Uterus (tissue), 4 donors: ENCODE measurements around the gene GATM. TPM values are rescaled to one million over a fixed set of nuclear protein-coding genes. Genes with fewer than 3 reads are reported as not detected.

ENCODE experiments used
- DNase-seq, 2 donors: peaks; one replicate each; pipeline ENCODE4 v3.0.0-alpha.2; 2019 to 2020
- H3K27ac ChIP-seq, 2 donors: fragments of 200-600 bp; sonication (generic); 1 replicate in 1 of 2; 2 replicates in 1 of 2; pipeline ENCODE4 v1.5.1; 2016 to 2018
- H3K27me3 ChIP-seq, 2 donors: fragments of 200-600 bp; sonication (generic); one replicate each; pipeline ENCODE4 v1.5.1; 2018 to 2019; ENCODE audit warnings: control low read depth in 1 of 2
- H3K36me3 ChIP-seq, 2 donors: fragments of 200-600 bp; sonication (generic); one replicate each; pipeline ENCODE4 v1.5.1; 2019; ENCODE audit warnings: control low read depth in 1 of 2
- H3K4me1 ChIP-seq, 2 donors: fragments of 200-600 bp; sonication (generic); one replicate each; pipeline ENCODE4 v1.5.1; 2018 to 2019; ENCODE audit warnings: control low read depth in 1 of 2
- H3K4me3 ChIP-seq, 2 donors: fragments of 200-600 bp; sonication (generic); 1 replicate in 1 of 2; 2 replicates in 1 of 2; pipeline ENCODE4 v1.5.1; 2018 to 2019; ENCODE audit warnings: mild to moderate bottlenecking in 1 of 2
- H3K9me3 ChIP-seq, 2 donors: fragments of 200-600 bp; sonication (generic); one replicate each; pipeline ENCODE4 v1.5.1; 2019; ENCODE audit warnings: control low read depth in 1 of 2
- CTCF ChIP-seq, 4 experiments: fragments of 200-600 bp in 2 of 4; fragments of 450-650 bp in 2 of 4; sonication (generic) in 2 of 4; IDR thresholded peaks; one replicate each; pipeline ENCODE4 v1.5.1; 2016 to 2019; ENCODE audit warnings: antibody characterized with exemption in 4 of 4, mild to moderate bottlenecking in 2 of 4, moderate library complexity in 1 of 4
- POLR2A ChIP-seq, 2 donors: fragments of 450-650 bp; IDR thresholded peaks; one replicate each; pipeline ENCODE4 v1.6.1; 2016; ENCODE audit warnings: antibody characterized with exemption in 2 of 2, mild to moderate bottlenecking in 1 of 2, moderate library complexity in 1 of 2
- intact Hi-C: fragments of 100-400 bp; cut with DNase I; formaldehyde crosslinking; loops from one replicate; pipeline ENCODE4 v1.15.1; 2023; ENCODE audit warnings: low total_unique reads
- total RNA-seq, 4 donors: library from RNA; depleted of rRNA in 3 of 4; stranded (reverse); fragments of >200 nt in 3 of 4; gene quantifications; one replicate each; pipeline versions ENCODE4 v1.1.0 to v1.2.4, GENCODE V29; 2014 to 2023
- donor health status: DM: yes; HTN: yes; CAD: no.

Gene GATM
- total RNA-seq, 4 donors from 2014 or later: 19.2 to 27.1 (median 23.6) TPM

GRCh38 chr15:45346381-45346780 lies 32.0 kb downstream of the GATM start:
- H3K4me1 ChIP-seq: no peaks in the 10 kb centered on the region
- H3K9me3 ChIP-seq: no peaks in the 10 kb centered on the region
- DNase-seq: no peak
- TF ChIP-seq CTCF (IDR thresholded peaks at IDR 0.05): no peak
- no peak for TF ChIP-seq POLR2A (IDR thresholded peaks at IDR 0.05)
- H3K27ac ChIP-seq: no peak overlapping the region
- intact Hi-C loops: no loop called here
- H3K27me3 ChIP-seq: no peaks in the 10 kb centered on the region
- no peaks in the 10 kb centered on the region for H3K36me3 ChIP-seq
- no peak overlapping the region for H3K4me3 ChIP-seq

- no peaks in the 10 kb centered on the region for H3K27me3 ChIP-seq
- H3K4me1 ChIP-seq: no peaks in the 10 kb centered on the region
- intact Hi-C loops: no loop called here
- H3K27ac ChIP-seq: no peak overlapping the region
- H3K36me3 ChIP-seq: no peaks in the 10 kb centered on the region
- TF ChIP-seq CTCF (IDR thresholded peaks at IDR 0.05): no peak
- TF ChIP-seq POLR2A (IDR thresholded peaks at IDR 0.05): no peak
- DNase-seq: no peak
- H3K9me3 ChIP-seq: no peaks in the 10 kb centered on the region
- H3K4me3 ChIP-seq: no peak overlapping the region
Observed at GRCh38 chr15:45343258-45343860, 35.0 kb downstream of the GATM start.

- Histone ChIP-seq H3K27ac (no peak overlapping the region), H3K4me1 (no peaks in the 10 kb centered on the region), H3K4me3 (no peak overlapping the region), H3K9me3 (no peaks in the 10 kb centered on the region), H3K36me3 (no peaks in the 10 kb centered on the region), H3K27me3 (no peaks in the 10 kb centered on the region)
- no peak for DNase-seq
- TF ChIP-seq POLR2A (IDR thresholded peaks at IDR 0.05): no peak
- no peak for TF ChIP-seq CTCF (IDR thresholded peaks at IDR 0.05)
- intact Hi-C loops: no loop called here
Observed at GRCh38 chr15:45341790-45342189, 36.6 kb downstream of the GATM start.

GRCh38 chr15:45340429-45340828 lies 37.9 kb downstream of the GATM start:
- TF ChIP-seq POLR2A (IDR thresholded peaks at IDR 0.05): no peak
- no peak for TF ChIP-seq CTCF (IDR thresholded peaks at IDR 0.05)
- intact Hi-C loops: no loop called here
- no peak overlapping the region for H3K4me3 ChIP-seq
- no peaks in the 10 kb centered on the region for H3K27me3 ChIP-seq
- H3K27ac ChIP-seq: no peak overlapping the region
- no peaks in the 10 kb centered on the region for H3K9me3 ChIP-seq
- DNase-seq: no peak
- H3K36me3 ChIP-seq: no peaks in the 10 kb centered on the region
- H3K4me1 ChIP-seq: no peaks in the 10 kb centered on the region

- intact Hi-C loops: no loop called here
- no peaks in the 10 kb centered on the region for H3K9me3 ChIP-seq
- H3K4me1 ChIP-seq: no peaks in the 10 kb centered on the region
- TF ChIP-seq POLR2A (IDR thresholded peaks at IDR 0.05) (no peak), CTCF (IDR thresholded peaks at IDR 0.05) (no peak)
- no peak overlapping the region for H3K4me3 ChIP-seq
- H3K27me3 ChIP-seq: no peaks in the 10 kb centered on the region
- DNase-seq: no peak
- H3K36me3 ChIP-seq: no peaks in the 10 kb centered on the region
- no peak overlapping the region for H3K27ac ChIP-seq
Observed at GRCh38 chr15:45338417-45338816, 39.9 kb downstream of the GATM start.
